GM21390 (cell line): ENCODE measurements around the gene CCDC12.

ENCODE experiments used
- ATAC-seq: cut with Tn5 transposase; IDR thresholded peaks from one replicate; pipeline ENCODE4 v1.9.1; 2021; ENCODE audit not compliant: unreplicated experiment

CCDC12 gene

DNA sequence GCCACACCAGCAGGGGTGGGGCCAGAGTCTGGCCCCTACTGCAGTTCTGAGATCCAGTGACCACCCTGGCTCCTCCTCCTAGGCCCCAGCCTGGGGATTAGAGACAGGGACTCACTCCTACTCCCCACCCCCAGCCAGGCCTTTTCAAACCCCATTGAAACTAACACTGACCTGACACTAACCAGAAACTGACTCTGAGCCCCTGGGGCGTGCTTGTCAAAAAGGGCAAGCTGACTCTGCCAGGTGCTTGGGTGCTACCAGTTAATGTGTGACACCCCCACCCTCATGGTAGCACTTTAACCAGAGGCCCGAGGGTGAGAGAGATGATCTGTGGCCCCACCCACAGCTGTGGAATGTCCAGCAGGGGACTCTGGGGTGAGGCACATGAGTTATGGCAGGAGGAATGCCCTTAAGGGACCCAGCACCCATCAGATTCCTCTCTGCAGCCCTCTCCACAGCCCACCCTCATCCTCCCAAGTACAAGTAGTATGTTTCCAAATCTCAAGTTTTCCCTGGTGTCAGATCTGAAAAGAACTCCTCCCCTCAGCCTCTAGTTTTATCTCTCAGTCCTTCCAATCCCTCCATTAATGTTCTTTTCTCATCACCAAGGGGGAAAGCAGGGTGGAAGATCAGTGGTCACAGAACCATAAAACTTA is 97.6 kb downstream of the CCDC12 start:
- no peak for ATAC-seq

DNA sequence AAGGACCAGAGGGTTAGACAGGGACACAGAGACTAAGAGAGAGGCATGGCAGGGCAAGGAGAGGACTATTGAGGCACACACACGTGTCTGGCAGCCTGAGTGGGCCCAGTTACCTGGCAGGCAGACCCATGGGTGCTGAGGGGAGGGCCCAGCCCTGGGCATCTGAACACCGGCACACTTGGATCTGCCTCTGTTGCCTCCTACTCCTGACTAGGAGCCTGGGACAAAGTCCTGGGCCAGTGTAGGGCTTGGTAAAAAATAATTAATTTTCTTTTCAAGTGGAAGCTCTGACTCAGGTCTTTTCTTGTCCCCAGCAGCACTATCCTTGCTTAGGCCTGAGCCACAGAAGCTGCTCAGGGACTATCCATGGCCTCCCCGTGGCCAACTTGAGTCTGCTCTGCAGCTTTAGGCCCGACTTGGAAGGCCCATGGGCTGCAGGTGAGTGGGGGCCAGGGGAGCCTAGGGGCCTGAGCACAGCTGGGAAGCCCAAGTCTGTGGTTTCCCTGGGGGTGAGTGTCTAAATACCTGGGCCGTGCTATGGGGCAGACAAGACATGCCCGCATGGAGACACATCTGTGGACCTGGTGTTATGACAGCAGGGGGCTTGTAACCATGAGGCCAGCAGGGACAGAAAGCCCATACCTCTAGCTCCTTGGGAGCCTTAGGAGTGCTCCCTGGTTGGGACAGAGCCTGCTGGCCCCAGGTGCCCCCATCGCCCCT is 99.0 kb downstream of the CCDC12 start, which contains the start of gene PTH1R:
TSS of gene PTH1R (plus strand) at position 316 of the 720 bp plus-strand sequence. CDS start 5,839 bp downstream, outside the sequence.
- no peak for ATAC-seq

DNA sequence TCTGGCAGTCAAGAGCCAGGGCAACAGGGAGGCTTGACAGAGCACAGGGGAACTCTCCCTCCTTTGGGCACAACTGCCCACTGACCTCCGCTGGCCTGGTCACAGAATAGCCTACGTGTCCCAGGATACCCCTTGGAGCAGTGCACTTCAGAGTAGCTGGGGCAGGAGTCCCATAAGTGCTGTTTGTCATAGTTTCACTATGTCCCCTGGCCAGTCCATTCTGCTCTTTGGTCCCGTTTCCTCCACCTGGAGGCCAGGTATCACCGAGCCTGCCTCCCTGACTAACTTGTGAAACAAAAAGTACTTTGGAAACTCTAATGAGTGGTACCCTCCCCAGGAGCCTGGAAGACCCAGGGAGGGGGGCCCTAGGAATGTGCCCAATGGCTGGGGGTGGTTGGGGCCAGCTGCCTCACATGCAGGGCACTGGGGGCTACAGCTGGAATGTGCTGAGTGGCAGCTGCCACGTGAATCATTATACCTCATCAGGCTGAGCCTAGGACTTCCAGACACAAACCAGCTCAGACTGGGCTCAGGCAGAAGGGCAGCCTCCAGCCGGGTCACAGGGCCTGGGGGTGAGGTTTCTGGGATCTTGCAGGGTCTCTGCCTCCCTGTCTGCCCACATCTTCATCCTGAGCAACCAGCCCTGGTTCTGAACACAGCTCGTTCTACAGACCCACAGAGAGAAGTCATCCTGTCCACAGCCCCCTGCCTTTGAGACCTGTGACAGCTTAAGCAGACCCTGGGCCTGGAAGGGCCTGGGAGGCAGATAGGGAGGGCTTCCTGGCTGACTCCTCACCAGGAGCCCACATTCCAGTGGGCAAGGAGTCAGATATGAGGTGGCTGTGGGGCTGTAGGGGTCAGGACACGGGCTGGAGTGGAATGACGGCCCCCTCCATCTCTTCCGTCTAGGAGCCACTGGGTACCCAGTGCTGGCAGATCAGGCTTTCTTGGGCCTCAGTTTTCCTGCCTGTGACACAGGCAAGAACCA is 99.9 kb downstream of the CCDC12 start:
- no peak for ATAC-seq

DNA sequence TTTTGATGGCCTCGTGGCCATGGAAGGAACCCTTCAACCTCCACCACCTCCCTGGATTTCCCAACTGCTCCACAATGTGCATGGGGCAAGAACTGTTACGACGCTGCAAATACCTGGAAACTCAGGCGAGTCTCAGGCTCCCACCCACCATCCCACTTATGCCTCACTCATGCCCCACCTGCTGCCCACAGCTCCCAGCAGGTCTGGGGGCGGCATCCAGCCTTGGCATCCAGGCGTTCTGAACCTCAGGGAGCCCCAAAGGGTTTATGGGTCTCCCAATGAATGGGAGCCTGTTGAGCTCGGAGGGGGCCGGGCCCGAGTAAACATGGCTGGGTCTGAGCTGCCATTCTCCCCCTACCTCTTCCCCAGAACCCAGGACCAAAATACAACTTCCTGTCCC is 101.0 kb downstream of the CCDC12 start:
- no peak for ATAC-seq

DNA sequence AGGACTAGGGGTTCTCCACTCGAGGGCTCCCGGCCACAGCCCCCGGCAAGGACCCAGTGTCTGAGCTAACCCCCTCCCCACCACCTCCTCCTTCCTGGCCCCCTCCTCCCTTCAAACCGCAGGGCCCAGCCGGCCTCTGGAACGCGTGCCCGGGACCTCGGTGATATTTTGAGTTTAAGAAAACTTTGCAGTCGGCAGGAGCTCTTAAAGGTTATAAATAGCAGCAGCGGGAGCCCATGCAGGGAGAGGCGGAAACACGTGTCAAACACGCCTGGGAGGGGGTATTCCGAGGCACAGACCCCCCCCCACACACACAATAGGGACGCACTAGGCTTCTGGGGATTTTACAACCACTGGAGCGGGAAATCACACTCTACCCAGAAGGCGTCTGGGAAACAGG is 102.1 kb downstream of the CCDC12 start:
- no peak for ATAC-seq

DNA sequence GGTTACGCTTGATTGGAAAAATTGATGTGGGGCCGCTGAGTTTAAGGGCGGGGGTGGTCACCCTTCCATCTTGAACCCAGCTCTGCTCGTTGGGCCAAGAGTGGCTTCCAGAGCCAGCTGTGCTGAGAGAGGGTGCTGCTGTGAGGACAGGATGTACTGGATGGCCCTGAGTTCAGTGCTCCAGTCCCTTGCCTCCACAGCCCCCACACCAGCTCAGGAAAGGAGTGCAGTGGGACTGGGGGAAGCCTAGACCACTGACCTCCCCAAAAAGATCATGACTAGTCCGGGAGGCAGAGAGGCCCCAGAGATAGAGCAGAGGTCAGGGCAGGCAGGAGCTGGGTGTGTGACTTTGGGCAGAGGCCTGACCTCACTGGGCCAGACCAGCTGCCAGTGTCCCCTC is 103.0 kb downstream of the CCDC12 start:
- no peak for ATAC-seq
